GM21529 (cell line): ENCODE results near the gene PRR14L.
"Not testable (repeated sequence)": the region's sequence is repeated elsewhere in the genome, so short reads cannot be mapped to it uniquely, and the experiment has no call there.

ENCODE experiments used
- ATAC-seq: cut with Tn5 transposase; IDR thresholded peaks from one replicate; pipeline ENCODE4 v1.9.1; 2021; ENCODE audit not compliant: unreplicated experiment

Gene PRR14L

DNA sequence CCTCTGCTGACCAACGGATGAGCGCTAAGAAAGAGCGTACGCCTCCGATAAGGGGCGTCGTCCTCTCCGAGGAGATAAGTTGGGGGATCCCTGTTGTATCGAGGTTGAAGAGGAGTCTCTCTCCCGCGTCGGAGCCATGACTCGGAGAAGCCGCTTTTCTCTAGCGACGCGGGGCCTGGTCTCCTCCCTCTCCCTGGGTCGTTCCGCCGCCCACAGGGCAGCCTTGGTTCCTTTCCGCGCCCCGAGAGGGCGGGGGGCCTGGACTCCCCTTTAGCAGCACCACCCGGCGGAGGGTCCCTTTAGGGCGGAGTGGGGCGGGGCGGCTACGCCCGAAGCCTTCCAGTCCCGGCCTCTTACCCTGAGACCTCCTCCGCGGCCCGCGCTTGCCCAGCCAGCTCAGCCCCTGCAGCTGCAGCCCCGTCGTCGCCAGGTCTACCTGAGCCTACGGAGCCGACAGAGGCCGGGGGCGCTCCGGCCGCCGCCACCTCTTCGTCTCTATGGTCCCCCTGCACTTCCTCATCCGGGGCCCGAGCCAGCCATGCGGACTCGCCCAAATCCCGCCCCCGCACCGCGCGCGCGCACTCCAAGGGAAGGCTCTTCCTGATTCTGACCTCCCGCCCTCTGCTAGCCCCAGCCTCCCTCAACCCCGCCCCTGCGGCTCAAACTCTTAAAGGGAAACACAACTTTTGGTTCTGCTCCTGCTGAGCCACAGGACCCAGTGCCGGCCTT lies at the start of gene PRR14L:
Gene PRR14L (minus strand): TSS at position 497 of the 729 bp plus-strand sequence. CDS start 11,272 bp downstream, outside the sequence.
- peak; percentile 50 for ATAC-seq

DNA sequence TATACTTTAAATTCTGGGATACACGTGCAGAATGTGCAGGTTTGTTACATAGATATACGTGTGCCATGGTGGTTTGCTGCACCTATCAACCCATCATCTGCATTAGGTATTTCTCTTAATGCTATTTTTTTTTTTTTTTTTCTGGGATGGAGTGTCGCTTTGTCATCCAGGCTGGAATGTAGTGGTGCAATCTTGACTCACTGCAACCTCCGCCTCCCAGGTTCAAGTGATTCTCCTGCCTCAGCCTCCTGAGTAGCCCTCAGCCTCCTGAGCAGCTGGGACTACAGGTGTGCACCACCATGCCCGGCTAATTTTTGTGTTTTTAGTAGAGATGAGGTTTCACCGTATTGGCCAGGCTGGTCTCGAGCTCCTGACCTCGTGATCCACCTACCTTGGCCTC lies 49.4 kb upstream of the PRR14L start:
- ATAC-seq: not testable (repeated sequence)

DNA sequence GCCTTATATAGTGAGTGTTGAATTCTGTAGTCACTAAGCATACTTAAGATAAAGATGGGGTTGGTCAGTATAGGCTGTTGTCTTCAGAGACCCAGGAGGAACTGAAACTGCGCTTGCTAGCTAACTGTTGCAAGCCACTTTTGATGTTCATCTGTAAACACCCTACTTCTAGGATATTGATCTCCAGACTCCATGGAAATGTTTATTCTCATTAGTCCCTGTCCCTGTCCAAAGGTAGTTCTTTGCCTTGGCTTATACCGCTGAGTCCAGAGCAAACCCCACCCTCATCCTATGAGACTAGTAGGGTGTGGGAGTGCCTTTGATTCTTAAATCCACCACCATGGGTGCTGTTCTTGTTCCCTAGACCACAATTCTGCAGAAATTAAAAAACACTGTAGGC lies 40.3 kb upstream of the PRR14L start:
- ATAC-seq: peak; percentile 82

DNA sequence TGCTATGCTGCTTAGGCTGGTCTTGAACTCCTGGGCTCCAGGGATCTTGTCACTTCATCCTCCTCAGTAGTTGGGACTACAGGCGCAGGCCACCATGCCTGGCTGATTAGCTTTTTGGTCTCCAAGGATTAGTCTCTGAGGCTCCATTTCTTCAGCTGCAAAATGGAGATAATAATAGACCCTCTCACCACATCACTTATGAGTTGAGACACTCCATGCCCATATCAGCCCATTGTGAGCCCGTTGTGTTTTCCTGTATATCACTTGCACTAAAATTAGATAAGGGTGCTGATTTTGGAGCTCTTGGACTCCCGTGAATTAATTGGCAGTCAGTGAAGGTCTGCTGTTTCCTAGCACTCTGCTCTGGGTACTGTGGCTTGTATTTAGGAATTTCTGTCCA lies 39.9 kb upstream of the PRR14L start:
- ATAC-seq: no peak

DNA sequence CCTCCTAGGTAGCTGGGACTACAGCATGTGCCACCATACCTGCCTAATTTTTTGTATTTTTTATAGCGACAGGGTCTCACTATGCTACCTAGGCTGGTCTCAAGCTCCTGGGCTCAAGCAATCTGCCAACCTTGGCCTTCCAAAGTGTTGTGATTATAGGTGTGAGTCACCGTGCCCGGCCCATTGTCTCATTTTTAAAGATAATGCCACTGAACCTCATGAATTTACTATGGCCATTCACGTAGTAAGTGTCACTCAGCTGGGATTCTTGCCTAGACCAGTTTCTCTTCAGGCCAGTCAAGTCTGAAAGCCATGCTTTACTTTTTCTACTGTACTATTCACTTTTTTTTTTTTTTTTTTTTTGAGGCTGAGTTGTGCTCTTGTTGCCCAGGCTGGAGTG lies 26.3 kb upstream of the PRR14L start:
- ATAC-seq: no peak

DNA sequence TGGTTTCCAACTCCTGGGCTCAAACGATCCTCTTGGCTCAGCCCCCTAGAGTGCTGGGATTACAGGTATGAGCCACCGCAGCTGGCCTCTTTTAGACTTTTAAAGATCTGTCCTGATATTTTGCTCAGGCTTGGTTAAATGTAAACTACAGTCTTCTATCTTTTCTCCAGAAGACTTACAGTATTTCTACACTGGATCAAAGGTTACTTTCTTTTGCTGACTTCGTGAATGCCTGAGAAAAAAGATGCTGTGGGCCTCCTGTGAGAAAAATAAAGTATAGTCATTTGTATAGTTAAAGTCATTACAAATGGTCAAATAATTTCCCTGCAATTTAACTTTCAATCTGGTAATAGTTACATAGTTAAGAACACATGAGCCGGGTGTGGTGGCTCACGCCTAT lies 23.5 kb upstream of the PRR14L start:
- ATAC-seq: no peak

DNA sequence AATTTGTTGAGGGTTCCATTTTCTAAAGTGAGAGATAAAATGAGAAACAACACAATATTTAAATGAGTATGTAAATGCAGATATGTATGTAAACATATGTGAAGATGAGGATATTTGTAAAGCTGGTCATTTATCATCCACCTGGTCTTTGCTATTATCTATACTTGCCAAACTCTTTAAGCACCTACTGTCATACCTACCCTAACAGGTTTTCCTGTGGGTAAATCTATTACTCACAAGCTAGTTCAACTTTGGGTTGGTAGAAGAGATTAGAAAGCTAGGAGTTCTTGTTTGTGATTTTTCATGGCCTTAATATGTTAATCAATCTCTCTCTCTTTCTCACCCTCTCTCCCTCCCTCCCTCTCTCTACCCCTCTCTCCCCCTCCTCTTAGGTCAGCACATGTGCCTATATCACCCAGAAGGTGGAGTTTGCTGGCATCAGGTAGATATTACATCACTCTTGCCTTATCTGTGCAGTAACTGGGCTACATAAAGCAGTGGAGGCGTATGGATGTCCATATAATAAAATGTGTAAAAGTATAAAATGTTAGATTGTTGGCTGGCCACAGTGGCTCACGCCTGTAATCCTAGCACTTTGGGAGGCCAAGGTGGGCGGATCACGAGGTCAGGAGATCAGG lies 18.6 kb upstream of the PRR14L start:
- no peak for ATAC-seq

DNA sequence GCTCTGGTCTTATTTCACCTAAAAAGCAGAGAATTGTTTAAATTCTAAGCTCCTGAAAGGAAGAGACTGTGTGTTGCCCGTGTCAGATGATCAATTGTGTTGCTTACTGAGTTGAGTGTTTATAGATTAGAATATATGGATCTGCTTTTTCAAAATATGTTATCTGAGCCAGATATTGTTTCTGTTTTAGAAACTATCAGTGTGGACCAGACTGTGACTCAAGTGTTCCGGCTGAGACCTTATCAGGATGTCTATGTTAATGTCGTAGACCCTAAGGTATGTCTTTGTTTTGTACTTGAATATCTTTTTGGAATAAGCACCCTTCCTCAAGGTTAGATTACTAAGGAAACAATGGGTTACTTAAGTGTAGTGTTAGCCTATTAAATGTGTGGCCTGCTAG lies 14.9 kb upstream of the PRR14L start:
- ATAC-seq: no peak

DNA sequence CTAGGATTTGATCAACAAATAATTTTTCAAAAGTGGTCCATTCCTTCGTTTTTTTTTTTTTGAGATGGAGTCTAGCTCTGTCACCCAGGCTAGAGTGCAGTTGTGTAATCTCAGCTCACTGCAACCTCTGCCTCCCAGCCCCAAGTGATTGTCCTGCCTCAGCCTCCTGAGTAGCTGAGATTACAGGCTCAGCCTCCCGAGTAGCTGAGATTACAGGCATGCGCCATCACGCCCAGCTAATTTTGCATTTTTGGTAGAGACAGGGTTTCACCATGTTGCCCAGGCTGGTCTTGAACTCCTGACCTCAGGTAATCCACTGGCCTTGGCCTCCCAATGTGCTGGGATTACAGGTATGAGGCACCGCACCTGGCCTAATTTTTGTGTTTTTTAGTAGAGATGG lies 8.9 kb upstream of the PRR14L start:
- not testable (repeated sequence) for ATAC-seq

DNA sequence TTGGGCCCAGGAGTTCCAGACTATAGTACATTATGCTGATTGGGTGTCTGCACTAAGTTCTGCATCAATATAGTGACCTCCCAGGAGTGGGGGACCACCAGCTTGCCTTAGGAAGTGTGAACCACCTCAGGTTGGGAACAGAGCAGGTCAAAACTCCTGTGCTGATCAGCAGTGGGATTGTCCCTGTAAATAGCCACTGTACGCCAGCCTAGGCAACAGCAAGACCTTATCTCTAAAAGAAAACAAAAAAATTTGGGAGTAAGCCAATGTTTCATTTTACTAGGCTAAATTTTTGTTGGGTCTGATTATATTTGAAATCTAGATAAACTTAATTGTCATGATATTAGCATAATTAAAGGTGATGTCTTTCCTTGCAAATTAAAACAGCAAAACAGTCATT lies 7.3 kb upstream of the PRR14L start:
- no peak for ATAC-seq

DNA sequence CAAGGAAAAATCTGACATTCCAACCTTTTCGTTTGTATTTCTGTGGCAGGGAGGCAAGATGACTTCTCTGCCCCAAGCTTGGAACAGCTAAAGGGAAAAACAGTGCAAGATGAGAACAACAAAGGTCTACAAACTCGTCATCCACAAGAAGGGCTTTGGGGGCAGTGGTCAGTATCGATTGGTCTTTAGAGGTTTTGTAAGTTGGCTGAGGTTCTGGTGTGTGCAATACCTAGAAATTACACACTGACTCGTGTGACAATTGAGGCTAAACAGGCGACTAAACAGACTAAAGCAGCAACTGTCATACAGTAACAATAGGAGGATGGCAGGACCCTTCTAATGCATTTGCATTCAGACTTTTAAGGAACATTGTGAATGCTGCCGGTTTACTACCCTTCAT lies 4.9 kb upstream of the PRR14L start:
- no peak for ATAC-seq

DNA sequence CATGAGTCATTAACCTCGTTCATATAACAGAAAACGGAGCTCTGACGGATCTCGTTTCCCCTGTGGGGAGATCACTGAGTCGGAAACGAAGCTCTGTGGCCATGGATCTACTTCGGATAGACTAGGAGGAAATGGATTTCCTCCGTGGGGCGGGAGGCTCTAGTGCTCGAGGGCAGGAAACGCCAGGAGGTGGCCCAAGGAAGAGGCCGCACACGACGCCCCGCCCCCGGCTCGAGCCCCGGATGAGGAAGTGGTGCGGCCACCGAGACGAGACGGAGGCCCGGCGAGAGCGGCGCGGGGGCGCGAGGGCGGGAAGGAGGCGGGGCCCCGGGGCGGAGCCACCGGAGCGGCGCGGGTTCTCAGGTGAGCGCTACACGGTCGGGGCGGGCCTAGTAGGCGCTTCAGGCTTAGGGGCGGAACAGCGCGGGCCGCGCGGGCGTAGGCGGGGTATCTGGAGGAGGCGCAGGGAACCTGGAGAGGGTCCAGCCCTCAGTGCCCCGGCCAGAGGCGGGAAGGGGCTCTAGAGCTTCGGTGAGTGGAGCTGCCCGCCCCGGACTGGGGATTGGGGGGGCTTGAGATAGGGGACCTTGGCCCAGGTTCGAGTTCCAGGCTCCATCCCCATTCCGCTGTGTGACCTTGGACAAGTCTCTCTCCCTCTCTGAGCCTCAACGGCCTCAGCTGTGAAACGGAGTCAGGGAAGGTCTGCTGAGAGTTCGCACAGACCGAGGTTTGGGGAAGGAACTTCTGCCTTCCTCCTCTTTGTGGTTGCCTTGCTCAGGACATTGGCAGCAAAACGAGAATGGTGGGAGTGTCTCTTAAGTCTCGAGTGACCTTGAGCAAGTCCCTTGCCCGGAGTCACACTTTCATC lies 3.9 kb upstream of the PRR14L start, which contains the start of gene DEPDC5:
Gene DEPDC5 (plus strand): TSS at position 386 of the 868 bp plus-strand sequence. CDS start 903 bp downstream, outside the sequence.
- peak; percentile 59 for ATAC-seq

DNA sequence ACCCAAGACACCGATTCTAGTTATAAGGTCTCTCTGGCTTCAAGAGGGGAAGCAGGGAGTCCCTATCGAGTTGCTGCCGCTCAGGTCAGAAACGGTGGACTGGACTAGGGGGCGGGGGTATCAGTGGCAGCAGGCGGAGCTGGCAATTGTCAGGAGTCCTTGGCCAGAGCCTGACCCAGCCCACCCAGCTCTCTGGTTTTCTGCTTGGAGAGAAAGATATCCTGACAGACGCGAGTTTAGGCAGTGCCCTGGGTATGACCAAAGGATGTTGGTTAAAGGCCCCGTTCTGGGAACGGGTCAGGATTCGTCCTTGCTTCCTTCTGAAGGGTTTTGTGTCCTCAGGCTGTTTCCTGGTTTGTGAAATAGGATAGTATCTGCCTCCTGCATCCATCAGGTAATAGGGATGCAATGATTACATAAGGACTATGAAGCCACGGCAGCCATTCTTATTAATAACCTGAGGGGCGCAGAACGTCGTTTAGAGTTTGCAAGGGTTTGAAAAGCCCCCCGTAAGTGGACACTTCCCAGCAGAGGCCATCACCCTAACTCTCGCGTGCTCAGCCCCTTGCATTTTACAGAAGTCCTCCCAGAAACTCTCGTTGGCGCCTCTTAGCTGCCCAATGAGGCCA lies 3.2 kb upstream of the PRR14L start:
- ATAC-seq: peak; percentile 5

DNA sequence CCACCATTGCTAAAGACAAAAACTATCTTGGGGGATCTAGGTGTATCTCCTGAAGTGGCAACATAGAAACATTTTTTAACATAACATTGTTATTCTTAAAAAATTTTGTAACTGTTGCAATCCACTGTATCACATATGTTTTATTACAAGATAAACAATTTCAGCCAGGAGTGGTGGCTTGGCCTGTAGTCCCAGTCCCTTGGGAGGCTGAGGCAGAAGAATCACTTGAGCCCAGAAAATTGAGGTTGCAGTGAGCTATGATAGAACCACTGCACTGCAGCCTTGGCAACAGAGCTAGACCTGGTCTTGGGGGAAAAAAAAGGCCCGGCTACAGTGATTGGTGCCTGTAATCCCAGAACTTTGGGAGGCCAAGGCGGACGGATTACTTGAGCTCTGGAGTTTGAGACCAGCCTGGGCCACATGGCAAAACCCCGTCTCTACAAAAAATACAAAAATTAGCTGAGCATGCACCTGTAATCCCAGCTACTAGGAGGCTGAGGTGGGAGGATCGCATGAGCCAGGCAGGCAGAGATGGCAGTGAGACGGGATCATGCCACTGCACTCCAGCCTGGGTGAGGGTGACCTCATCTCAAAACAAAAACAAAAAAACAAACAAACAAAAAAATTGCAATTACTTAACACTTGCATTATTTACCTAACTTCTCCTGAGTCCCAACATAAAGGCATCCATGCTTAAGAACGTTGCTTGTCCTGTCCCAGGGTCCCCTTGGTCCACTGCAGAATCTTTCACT lies 2.3 kb upstream of the PRR14L start:
- no peak for ATAC-seq

DNA sequence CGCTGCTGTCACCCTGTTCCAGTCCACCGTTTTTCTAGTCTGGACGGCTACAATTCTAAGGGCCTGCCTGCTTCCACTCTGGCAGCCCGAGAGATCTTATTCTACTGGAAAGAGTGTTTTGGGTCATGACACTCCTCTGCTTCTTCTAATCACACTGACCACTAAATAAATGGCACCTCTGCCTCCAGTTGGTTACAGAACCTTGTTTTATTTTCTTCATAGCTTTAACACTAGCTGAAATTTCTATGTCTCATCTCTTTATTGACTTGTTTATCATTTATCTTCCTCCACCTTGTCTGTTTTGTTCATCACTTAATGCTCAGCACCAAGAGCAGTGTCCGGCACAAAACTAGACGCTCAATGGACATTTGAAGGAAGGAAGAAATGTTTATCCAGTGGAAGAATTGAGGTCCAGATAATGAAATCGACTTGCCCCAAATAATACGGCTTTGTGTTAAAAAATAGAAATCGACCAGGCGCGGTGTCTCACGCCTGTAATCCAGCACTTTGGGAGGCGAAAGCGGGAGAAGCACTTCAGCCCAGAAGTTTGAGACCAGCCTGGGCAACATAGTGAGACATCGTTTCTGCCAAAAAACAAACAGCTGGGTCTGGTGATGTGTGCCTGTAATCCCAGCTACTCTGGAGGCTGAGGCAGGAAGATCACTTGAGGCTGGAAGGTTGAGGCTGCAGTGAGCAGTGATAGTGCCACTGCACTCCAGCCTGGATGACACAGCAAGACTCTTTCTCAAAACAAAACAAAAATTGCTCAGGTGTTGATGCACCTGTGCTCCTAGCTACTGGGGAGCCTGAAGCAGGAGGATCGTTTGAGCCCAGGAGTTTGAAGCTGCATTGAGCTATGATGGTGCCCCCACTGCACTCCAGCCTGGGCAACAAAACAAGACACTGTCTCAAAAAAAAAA lies 693 bp upstream of the PRR14L start:
- ATAC-seq: no peak

DNA sequence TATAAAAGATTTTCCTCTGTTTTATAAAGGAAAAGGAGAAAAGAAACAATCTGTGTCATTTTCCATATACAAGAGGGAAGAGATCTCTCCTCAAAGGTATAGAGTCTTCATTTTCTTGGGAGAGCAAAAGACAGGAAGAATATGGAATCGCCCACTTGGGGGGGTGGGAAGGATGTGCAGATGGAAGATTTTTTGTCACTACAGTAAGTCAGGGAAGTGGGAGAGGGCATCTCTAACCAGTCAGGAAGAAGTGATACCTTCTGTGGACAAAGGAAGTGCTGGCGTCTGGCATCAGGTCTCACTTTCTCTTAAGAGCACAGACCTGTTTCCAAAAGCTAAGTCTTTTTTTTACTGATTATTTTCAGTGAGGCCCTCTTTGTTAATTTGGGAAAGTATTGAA lies 1.4 kb downstream of the PRR14L start:
- no peak for ATAC-seq

DNA sequence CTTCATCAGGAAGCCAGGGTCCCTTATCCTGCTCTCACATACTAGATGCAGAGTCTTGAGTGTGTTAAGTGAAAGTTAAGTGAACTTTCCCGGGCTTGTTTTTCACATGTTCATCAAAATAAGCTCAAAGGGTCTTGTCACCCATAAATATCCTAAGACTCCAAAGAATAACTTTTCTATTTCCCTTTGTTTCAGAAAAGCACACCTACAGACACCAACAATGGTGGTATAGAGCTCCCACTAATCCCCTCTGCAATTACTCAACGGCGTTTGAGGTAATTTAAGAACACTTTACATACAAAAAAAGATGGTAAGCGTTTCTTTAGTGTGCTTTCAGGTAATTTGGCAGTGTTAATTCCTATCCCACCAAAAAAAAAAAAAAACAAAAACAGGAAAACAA lies 2.5 kb downstream of the PRR14L start:
- ATAC-seq: no peak

DNA sequence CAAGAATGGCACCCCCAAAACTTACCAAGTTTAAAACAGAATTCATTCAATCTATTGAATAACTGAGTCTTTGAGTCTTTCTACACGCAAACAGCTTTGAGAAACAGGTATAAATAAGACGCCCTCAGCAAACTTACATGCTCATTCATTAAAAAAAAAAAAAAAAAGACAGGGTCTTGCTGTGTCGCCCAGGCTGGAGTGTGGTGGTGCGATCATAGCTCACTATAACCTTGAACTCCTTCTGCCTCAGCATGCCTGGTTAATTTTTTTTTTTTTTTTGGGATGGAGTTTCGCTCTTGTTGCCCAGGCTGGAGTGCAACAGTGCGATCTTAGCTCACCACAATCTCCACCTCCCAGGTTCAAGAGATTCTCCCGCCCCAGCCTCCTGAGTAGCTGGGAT lies 6.1 kb downstream of the PRR14L start:
- no peak for ATAC-seq

DNA sequence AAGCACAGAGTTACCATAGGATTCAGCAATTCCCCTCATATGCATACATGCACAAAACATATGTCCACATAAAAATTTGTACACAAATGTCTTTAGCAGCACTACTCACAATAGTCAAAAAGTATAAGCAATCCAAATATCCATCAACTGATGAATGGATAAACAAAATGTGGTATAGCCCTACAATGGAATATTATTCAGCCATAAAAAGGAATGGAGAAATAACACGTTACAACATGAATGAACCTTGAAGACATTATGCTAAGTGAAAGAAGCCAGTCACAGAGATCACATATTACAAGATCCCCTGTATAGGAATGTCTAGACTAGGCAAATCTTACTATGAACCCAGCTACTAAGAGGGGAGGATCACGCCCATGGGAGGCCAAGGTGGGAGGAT lies 7.2 kb downstream of the PRR14L start:
- no peak for ATAC-seq
